HG02610 (cell line): ENCODE results near the gene ARL15.

Experiments used
- ATAC-seq: cut with Tn5 transposase; IDR thresholded peaks from one replicate; pipeline ENCODE4 v1.9.1; 2021; ENCODE audit warnings: mild to moderate bottlenecking, moderate library complexity; ENCODE audit not compliant: unreplicated experiment

ARL15 gene

GRCh38 chr5:53950621-53951020, 359.8 kb downstream of the ARL15 start:
- ATAC-seq = no peak

DNA sequence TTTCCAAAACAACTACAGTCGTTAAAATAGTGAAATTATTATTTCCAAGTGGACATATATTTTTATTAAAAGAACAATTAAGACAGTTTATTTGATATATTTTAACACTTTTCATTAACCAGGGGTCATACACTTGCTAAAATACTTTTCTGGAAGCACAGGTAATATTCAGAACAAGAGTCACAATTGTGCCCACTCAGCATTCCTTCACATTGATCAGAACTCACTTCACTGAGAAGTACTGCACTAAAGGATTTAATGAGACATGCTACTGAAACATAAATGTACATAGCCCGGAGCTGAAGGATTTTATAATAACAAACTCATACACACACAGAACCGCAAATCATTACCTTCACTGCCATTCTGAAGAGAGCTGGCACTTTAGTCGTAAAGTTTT, 361.8 kb downstream of the ARL15 start:
- ATAC-seq = no peak

DNA sequence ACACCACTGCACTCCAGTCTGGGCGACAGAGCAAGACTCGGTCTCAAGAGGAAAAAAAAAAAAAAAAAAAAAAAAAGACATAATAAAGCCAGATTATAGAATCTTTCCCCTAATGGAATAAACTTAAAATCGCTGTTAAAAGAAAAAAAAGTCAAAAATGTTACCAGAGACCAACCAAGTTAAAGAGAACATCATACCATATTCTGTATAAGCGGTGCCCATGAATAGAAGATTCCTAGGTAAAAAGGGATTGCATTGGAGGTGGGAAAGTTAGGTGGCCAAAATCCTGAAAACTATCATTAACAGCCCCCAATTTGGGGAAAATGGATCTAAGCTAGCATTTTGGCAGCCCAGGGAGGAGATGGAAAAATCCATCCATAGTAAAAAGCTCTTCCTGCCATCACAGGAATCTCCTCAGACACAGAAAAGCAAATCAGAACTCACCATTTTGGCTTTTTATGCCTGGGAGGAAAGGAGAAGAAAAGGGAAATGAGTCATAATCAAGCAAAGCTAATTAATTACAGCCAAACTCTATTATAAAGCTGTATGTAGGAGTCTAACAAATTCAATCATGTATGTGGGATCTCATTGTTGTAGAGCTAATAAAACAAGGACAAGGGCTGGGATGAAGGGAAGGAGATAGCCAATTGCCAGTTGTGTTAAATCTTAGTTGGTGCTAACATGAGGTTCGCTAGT, 363.8 kb downstream of the ARL15 start:
- no peak for ATAC-seq

DNA sequence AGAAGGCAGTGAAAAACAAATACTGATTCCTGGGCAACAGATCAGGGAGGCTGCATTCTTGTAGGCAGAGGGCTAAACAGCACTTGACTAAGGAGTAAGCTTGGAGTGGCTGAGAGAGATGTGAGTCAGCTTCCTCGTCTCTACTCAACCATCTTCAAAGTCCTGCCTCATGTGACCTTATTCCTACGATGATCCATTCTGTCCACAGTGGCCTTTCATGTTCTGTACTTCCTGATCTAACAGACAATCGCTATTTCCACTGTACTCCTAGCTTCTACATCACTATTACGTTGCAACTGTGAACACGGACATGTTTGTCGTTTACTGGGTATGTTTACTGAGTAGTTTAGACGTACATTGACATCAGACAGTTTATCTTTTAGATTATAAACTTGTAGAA, 365.4 kb downstream of the ARL15 start:
- ATAC-seq = no peak

- no peak for ATAC-seq
Observed at GRCh38 chr5:53943938-53944337, 366.4 kb downstream of the ARL15 start.

DNA sequence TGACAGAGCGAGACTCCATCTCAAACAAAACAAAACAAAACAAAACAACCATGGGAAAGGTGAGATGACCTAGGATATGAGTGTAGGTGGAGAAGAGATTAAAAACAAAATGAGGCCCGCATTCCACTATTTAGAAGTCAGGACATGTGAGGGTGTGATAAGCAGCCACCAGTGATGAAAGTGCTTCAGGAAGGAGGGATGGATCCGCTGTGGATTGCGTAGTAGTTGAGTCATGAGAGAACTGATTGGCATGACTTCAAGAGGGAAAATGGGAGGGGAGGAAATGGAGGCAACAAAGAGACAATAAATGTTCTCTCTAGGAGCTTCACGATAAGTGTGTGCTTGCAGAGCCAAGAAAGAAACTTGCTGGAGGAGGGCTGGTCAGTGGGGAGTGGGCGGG, 367.6 kb downstream of the ARL15 start:
- ATAC-seq = no peak

- no peak for ATAC-seq
Observed at GRCh38 chr5:53940921-53941320, 369.5 kb downstream of the ARL15 start.

DNA sequence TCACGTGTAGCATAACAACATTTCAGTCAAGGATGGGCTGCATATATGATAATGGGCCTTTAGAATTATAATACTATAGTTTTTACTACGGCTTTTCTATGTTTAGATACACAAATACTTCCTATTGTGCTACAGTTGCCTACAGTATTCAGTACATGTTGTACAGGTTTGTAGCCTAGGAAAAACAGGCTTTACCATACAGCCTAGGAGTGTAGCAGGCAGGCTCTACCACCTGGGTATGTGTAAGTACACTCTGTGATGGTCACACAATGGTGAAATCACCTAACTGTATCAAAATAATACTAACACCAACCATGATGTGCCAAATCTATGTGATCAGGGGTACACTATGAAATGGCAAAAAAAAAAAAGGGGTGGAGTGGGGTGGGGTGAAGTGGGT, 372.9 kb downstream of the ARL15 start:
- no peak for ATAC-seq

GRCh38 chr5:53936481-53937352, 373.7 kb downstream of the ARL15 start:
- ATAC-seq = no peak

DNA sequence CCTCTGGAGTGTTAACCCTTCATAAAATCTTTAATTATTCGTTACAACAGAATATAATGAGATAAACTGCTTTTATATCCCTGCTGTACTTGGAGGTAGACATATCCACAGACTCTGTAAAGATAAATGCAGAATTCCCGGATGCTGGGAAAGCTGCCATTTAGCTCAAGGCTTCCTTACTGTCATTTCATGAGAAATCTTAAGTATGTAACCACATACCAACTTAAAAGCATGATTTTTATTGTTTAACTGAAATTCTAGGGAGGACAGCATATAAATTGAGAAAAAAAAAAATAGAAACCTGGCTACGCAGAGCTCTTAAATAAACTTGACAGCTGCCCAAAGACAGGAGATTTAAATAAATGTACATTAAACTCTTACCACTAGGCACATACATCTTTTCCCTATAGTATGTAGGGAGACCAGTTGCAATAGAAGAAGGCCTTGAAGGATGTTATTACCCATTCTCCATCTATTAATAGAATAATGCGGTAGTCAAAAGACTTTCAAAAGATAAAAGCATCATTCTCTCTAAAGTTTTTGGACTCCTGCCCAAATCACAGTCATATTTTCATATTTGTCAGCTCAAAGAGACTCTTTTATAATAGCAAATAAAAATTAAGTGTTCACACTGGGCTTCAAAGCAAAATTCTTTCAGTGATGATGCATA, 376.1 kb downstream of the ARL15 start:
- no peak for ATAC-seq

GRCh38 chr5:53932351-53932750, 378.0 kb downstream of the ARL15 start:
- no peak for ATAC-seq

DNA sequence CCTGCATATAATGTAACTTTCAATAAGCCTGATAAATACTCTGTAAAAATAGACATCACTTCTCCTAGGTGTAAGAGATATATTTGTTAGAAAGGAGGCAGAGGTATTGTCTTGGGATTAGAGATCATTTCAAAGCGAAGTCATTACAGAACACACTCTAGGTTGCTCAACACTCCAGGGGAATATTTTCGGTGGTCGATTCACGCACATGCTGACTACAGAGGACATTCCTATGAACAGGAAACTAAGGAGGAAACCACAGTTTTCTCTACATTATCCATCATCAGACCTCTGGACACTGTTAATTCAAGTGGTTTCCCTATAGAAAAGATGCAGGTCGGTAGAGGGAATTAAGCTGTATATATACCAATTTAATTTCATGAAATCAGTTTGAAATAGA, 379.9 kb downstream of the ARL15 start:
- ATAC-seq = no peak

DNA sequence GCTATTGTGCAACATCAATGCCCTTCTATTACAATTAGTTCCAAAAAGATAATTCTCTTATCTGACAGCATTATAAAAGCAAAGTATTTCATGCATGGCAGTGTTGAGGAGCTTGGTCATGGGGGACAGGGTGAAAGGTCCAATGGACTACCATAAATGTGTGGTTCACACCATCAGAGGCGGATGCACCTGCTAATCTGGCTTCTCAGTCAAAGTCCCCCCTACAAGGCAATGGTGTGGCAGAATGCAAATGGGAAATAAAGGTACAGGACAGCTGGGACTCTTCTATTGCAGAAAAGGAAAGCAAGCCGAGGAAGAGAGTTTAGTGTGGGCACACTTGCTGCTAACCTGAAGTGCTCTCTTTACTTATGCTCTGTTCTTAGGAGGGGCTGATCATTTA, 380.8 kb downstream of the ARL15 start:
- no peak for ATAC-seq

- no peak for ATAC-seq
Observed at GRCh38 chr5:53929152-53929551, 381.2 kb downstream of the ARL15 start.

DNA sequence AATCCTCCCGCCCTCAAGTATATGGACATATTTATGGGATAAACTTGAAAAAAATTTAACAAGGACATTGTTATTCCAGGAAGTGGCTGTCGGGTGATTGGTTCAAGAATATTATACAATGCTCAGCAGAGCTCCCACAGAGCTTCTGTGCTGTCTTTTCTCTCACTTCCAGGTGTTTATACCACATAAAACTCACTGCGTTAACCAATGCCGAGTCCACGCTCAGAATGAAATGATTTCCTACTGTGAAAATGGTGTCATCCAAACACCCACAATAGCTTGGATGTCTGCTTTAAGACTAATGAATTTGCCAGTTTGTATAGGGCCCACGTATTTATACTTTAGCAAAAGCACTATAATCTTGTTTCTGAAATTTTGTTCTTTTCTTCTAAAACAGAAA, 381.7 kb downstream of the ARL15 start:
- no peak for ATAC-seq

- no peak for ATAC-seq
Observed at GRCh38 chr5:53927668-53928247, 382.6 kb downstream of the ARL15 start.

GRCh38 chr5:53926026-53926425, 384.3 kb downstream of the ARL15 start:
- no peak for ATAC-seq

GRCh38 chr5:53924392-53924791, 386.0 kb downstream of the ARL15 start:
- no peak for ATAC-seq

DNA sequence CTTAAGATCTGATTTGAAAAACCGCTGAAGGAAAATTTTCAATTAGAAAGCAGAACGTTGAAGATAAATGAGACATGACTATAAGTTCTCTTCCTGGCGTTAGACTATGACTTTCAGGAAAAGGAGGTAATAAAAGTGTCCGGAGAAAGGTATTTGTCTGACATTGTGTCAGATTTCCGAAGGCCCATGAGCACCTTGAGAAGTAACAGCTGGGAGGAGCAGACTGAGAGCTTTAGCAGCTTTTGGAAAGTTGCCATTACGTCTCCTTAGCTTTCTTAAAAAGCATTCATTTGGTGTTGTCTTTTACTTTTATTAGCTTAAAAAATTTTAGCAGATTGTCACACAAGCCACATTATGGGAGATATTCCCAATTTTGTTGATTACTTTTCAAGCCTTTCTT, 386.4 kb downstream of the ARL15 start:
- no peak for ATAC-seq

DNA sequence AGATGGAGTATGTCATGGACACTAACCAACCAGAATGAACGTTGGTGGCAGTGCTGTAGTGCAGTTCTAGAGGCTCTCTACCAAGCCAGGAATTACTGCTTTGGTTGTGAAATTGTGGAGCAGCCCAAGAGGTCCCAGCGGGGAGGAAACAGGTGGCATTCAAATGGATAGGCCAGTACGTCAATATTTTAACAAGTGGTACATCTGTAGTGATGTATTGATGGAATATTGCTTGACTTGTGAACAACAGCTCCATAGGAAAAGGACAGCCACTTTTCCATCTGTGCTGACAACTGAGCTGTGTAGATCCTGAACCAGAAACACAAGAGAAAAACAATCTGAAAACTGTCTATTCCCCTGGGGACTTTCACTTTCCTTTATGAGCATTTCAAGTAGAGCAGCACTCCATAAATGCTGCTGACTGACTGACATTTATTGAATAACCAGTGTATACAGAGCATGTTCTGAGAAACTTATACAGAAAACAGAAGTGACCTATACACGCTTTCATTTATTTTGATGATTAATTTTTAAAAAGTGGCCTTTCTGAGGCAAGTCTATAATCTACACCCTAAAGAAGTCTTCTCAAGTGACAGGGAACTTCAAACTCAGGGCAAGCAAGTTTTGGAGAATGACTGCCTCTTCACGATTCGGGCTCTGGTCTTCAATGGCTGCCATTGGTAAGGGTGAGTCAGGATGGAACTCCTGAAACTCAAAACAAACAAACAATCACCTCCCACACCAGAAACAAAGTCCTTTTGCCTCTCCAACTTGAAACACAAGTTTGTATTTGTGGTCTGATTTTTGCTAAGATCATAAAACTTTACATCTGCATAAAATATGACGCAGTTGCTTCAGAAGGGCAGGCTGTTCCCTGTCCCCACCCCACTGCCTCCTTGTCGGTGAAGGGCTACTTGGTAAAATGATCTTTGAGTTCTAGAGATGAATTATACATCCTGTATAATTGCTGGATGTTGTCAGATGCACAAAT, 387.6 kb downstream of the ARL15 start:
- no peak for ATAC-seq
